GM18868 (cell line): ENCODE measurements around the gene DUSP8.

Source experiments
- ATAC-seq: cut with Tn5 transposase; IDR thresholded peaks from one replicate; pipeline ENCODE4 v1.9.1; 2021; ENCODE audit warnings: mild to moderate bottlenecking, moderate library complexity; ENCODE audit not compliant: unreplicated experiment

Gene DUSP8

DNA sequence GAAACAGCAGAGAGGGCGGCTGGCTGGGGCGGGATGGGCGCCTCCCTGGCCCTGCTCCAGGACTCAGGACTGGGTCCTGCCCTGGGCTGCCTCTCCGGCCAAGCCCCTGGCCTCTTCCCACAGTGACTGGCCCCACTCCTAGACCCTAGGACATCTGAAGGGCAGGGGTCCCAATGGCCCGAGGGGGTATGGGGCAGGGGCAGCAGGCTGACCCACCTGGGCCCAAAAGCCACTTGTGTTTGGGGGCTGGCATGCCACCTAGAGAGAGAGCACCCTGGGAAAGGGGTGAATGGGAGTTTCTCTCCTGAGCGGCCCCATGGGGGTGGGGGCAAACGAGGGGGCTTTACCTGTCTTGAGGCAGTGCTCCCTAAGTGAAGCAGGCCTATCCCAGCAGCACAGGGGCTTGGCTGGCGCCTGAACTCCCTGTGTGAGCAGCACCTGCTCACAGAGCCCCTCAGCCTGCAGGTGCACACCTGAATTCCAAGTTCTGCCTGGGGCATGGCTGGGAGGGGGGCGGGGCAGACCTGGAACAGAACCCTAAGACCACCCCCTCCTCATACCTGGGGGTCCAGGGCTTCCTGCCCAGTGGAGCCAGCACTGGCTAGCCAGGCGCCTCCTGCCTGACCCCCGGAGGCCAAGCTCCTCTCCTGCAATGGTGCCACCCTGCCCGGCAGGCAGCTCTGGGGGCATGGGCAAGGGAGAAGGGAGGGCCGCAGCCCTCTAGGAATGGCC lies 16.9 kb downstream of the DUSP8 start:
- ATAC-seq = no peak

DNA sequence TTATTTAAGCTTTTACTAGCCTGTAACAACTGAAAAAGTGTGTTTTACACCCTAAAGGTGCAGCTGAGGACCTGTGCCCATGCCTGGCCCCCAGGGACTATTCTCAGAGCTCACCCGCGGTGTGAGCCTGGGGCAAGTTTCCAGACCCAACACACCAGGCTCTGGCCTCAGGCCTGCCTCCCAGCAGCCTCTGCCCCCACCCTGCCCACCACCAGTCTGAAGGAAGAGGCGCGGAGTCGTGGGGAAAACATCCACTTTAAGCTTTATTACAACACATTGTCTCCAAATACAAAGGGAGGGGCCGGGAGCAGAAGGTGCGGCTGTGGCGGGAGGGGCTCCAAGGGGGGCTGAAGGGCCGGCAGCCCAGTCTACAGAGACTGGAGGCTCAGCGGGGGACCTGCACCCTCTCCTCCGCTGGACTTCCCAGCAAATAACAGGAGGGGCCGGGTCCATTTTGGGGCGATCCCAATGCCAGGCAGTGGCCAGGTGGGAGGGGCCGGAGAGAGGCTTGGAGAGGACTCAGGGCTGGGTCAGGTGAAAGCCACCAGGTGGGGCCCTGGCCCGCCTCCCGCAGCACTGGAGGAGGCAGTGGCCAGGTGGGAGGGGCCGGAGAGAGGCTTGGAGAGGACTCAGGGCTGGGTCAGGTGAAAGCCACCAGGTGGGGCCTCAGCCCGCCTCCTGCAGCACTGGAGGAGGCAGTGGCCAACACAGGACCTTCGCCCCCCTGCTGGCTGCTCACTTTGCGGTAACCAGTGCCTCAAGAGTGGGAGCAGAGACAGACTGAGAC lies 18.1 kb downstream of the DUSP8 start:
- ATAC-seq = no peak

DNA sequence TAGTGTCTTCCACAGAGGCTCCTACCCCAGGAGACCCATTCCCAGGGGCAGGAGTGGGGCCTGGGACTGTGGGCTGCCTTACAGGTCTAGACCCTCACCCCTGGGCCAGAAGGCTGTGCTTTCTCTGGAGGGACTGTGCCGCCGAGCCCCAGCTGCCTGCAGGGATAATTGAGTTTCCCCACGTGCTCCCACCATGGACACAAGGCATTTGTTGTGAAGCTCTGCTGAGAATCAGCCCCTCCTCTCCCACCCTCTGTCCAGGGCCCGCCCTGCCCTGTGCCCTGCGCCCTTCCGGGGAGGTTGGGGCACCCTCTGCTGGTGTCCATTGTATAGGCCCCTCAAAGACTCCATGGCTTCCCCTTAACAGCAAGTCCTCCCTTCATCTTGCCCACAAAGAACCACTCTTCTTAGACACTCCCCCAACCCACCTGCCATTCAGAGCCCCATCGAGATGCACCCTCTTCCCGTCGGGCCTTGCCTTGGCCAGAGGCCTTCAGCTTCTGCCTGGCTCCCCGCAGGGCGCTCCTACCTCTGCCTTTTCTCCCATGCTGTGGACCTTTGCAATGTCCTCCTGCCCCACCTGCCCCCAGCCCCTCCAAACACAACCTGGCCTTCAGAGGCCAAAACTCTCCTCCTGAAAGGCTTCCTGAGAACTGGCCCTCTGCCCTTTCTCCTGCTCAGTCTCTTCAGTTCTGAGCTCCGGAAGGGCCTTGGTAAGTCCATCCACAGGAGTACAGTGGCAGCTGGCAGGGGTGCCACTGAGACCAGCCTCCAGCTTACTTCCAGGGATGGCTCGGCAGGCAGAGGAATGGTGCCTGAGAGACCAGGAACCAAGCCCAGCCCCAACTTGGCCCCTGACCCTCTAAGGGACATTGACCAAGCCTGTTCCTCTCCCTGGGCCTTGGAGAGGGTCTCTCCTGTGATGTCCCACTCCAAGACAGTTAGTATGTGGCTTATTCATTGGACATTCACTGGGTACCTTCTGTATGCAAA lies 22.4 kb downstream of the DUSP8 start:
- no peak for ATAC-seq

DNA sequence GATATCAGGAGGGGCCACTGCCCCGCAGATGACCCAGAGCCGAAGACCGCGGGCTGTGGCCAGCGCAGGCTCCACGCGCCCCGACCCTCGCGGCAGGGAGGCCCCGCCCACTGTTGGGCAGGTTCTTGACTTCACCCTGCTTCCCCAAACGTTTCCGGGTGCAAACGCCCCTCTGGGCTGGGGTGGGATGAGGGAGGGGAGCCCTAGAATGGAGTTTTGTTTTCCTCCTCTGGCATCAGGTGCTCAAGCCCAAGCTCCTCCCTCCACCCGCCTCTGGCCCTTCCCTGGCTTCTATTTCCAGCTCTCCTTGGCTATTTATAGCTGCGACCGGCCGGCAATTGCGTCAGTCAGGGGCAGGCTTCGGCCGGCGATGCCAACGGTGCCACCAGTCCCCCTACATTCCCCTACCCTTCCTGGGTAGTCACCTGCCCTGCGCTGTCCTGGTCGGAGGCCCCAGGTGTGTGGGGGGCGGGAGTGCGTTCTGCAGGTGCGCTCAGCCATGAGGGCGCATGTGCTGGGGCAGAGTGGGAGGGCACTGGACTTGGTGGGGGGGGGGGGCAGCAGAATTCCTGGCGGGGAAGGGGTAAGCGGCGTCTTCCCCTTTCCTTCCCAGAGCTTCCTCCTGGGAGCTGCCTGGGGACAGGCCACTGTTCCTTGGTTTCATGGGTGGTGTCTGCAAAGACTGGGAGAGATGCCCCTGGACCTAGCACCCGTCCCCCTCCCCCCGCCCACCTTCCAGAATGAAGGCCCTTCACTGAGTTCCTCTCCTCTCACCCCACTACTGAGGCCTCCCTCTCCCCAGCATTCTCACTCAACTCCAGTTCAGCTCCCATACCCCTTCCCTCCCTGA lies 23.6 kb downstream of the DUSP8 start:
- ATAC-seq = no peak

DNA sequence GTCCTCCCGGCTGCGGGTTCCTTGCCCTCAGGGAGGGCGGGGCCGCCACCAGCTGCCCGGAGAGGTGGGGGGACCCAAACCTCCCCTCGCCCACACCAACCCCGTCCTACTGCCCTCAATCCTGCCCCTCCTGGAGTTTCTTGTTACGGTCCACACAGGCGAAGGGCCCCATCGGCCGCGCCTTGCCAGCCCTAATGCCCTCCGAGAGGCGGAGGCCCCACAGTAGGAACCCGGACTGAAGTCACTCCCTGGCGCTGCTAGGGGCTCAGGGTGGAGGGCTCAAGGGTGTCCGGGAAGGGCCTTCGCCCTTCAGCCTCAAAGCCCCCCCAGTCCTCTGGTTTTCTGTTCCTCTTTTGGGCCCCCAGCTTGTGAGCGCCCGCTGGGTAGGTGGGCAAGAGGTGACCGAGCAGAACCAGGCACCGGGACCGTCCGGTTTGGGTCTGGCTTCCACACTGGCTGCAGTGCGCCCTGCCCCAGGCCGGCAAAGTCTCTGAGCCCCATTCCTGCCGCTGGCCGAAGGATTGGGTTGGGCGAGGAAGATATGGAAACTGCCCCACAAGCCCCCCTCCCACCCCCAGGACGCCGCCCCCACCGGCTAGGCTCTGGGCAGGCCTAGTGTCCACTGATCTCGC lies 24.5 kb downstream of the DUSP8 start:
- ATAC-seq = no peak

DNA sequence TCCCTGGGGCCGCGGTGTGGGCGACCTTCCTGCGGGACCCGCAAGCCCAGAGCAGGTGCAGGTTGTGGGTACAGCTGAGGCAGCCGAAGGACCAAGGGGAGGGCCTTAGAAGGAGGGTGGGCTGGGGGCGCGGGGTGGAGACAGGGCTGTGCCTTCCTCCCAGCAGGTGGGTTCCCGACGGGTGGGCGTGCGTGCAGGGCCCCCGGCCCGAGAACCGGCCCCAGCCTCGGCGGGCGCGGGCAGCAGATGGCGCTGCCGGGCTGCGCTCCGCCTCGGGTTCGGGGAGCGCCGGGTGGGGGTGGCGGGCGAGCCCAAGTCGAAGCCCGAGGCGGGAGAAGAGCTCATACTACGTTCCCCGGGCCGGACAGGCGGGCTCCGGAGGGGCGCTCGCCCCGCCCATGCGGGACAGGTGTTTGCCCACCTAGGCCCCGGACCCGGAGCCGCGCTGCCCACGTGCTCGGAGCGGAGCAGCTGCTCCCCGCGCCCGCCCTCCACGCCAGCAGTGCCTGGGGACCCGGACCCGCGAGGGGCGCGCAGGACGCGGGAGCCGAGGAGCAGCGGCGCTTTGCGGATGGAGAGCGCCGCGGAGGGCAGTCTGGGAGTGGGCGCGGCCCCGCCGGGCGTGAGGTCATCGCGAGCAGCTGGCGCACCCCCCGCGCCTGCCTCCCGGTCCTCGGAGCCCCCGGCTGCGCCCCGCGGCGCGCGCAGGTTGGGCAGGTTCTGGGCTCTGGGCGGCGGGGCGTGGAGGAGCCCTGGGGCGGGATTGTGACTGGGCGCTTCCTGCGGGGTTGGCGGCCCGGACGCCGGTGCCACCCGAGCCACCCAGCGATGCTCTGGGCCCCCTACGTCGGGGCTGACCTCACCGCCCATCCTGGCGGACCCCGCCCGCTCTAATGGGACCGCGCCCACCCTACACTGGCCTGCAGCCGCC lies 25.3 kb downstream of the DUSP8 start:
- ATAC-seq = no peak

DNA sequence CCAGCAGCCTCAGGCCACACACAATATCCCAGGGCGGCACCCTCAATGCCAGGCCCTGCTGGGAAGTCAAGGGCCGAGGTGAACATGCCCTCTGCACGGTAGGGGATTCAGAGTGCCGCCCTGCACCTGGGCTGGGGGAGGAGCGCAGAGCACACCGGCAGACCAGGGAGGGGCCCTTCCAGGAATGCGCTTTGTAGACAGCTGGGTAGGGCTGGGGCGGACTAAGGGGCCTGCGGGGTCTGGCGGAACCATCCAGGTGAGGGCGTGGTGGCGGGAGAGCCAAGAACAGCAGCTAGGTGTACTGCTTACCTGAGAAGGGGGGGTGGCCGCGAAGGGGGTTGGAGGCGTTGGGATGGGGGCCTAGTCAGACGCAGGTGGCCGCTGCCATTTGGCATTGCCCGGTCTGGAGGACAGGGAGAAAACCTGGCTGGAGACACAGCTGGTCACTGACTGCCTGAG lies 26.0 kb downstream of the DUSP8 start:
- ATAC-seq = no peak

DNA sequence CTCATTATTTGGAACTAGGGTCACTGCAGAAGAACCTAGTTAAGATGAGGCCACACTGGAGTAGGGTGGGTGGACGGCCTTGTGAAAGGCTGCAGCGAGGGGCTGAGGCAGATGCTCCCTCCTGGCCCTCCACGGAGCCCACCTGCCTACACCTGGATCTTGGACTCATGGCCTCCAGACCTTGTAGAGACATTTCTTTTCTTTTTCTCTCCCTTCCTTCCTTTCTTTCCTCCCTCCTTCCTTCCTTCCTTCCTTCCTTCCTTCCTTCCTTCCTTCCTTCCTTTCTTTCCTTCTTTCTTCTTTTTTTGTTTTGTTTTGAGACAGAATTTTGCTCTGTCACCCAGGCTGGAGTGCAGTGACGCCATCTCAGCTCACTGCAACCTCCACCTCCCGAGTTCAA lies 26.6 kb downstream of the DUSP8 start:
- ATAC-seq = no peak

DNA sequence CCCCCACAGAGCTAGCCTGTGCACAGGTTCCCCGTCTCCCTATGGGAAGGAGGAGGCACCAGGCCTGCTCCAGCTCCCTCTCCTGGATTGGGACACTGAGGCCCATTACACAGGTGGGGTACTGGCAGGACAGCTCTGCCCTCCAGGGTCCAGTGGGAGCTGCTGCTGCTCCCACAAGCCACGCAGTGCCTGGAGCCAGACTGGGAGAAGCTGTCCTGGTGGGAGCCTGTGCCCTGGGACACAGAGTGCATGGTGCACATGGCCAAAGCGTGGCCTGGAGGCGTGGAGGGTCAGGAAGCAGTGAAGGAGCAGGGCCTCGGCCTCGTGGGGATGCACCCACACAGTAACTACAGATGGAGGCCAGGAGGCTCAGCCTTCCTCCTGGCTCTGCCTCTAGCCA lies 27.5 kb downstream of the DUSP8 start:
- ATAC-seq = no peak

DNA sequence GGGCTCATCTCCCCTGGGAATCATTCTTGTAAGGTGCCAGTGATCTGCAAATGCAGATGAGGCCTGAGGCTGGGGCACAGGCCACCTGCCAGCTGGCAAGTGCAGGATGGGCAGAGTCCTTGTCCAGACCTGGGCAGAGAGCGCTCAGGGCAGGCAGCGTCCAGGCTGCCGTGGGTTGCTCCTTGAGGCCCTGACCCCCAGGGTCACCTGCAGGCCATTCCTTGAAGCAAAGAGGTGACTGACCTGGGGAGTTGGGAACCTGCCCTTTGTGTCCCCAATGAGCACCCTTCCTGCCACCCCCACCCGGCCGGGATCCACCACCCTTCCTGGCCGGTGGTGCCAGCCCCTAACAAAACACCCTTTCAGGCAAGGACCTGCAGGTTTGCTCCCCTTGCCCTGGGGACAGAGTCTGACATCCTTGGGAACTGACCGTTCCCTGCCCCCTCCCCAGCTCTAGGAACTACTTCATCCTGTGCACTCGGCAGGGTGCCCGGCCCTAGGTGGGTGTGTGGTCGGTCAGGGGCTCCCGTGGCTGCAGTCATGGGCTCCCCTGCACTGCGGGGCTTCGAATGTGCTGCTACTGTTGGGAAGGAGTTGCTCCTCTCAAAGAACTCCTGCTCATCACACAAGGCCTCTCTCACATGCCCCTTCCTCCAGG lies 28.3 kb downstream of the DUSP8 start:
- ATAC-seq = no peak

DNA sequence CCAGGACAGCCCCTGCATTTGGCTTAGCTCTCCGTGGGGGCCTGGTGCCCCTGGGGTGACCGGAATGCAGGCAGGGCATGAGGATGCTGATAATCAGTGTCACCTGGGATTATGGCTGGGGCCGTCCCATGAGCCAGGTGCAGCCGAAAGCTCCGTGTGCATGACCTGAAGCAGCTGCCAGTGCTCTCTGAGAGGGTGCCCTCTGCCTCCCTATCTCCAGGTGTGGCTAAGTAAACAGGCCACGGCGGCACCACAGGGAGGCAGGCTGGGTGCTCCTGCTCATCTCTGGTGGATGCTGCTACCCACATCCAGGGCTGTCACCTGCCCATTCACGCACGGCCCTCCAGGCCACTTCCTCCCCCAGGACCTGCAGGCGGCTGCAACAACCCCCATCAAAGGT lies 29.8 kb downstream of the DUSP8 start:
- ATAC-seq = no peak

DNA sequence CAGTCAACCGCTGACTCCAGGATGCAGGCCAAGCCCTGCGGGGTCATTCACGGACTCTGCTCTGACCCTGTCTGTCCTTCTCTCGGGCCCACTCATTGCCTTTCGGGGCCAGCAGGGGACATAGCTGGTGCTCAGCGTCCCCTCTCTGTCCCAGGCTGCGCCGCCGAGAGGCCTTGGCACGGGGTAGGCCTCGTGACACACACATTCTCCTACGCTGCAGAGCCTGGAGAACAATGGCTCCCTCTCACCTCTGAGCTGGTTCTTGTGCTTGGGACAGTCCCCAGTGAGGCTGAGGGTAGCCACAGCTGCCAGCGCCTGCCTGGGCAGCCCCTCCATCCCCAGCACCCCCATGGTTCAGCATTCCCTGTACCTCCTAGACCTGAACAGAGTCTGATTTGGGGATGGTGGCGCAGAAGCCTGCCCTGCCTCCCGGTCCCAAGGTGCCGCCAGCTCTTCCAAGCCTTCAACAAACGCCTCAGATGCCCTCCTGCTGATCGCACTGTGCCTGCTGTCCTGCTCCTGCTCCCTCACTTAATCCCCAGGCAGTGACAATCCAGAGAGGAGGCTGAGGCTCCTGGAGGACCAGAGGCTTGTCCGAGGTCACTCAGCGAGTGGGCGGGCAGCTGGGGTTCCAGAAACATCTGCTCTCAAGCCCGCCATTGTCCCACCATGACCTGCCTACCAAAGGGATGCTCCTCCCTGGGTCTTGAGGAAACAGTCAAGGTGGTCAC lies 30.4 kb downstream of the DUSP8 start:
- ATAC-seq = no peak

DNA sequence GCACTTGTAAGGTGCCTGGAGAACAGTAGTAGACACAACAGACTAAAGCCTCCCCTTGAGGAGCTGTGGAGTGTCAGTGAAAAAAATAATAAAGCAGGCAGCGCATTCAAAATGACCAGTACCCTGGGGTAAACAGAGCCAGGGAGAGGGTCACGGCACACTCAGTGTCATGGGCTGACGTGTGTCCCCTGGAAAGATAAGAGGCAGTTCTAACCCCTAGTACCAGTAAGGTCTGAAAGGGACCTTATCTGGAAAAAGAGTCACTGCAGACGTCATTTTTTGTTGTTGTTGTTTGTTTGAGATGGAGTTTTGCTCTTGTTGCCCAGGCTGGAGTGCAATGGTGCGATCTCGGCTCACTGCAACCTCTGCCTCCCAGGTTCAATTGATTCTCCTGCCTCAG lies 32.0 kb downstream of the DUSP8 start:
- ATAC-seq = no peak

DNA sequence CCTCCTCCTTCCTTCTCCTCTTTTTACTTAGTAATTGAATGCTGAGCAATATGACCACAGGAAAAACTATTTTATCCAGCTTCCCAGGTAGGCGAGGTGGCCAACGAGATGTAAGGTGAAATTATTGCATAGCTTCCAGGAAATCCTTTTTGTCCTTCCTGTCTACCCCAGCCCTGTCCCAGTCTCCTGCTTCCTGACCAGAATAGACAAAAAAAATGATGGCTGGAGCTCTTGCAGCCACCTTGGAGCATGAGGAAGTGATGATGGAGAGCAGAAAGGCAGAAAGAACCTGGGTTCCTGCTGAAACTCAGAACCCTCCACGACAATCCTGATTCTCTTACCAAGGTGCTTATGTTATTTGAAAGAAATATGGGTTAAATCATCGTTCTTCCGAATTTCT lies 33.9 kb downstream of the DUSP8 start:
- ATAC-seq = no peak

DNA sequence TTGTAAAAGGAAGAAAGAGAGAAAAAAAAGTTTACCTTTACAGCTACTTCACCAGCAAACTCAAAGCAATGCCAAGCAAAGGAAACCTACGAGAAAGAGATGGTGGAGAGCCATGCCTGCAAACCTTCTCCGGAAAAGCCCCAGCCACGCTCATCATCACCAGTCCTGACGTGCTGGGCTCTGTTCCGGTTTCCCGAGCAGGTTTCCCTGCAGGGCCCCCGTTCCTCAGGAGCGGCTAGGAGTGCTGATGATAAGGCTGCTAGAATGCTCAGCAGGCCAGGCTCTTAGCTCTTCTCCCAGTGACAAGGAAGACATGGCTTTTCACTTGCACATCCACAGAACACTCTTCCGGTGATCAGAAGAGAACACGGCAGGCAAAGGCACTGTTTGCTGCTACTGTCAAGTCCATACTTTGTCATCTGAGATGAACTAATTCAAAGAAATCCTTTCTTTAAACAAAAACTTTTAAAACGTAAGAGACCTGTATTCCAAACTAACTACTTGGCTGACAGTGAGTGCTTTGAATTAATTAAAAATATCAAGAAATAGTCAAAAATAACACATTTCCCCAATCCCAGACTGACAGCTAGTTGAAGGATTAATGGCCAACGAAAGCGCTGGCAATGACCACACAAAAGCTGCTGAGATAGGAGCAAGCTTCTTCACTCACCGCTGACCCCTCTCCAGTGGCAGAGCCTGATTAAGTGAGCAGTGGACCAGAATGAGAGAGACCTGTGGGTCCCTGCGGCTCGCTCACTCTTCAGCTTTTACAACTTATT lies 35.8 kb downstream of the DUSP8 start:
- no peak for ATAC-seq

DNA sequence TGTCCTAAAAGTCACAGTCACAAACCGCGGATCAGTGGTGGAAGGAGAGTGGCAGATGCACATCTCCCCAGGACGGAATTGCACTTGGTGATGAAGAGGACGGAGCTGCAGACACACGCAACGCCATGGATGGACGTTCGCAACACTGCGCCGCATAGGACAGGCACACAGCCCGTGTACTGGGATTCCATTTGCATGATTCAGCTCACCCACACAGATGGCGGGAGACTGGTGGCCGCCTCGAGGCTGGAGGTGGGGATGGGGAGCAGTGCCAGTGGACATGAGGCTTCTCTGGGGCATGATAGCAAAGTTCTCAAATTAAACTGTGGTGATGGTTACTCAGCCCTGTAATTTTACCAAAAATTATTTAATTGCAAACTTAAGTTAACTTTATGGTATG lies 37.4 kb downstream of the DUSP8 start:
- no peak for ATAC-seq

DNA sequence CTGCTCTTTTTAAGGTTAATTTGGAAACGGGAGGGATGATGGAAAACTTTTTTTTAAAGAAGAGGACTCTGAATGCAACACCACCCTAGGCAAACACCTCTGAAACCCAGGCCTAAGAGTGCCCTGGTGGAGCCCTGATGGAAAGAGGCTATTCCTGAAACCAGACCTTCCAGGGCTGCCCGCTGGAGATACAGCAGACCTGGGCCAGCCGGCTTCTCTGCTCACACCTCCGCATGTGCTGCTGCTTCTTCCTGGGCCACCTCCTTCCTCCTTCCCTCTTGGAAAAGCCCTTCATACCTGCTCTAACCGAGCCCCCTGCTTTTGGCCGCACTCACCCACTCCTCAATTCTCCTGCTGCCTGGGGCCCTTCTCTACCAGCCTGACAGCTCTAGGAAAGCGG lies 37.9 kb downstream of the DUSP8 start:
- no peak for ATAC-seq
